H1 (cell line): ENCODE data around the gene MYO9A. TPM values are rescaled to one million over a fixed set of nuclear protein-coding genes. Genes with fewer than 3 reads are reported as not detected.

ENCODE experiments used
- CTCF ChIA-PET: fragments of 300-600 bp; sonication (Branson Sonifier 250); formaldehyde crosslinking; loops from one replicate; lab custom pipeline; 2021; ENCODE audit not compliant: partially characterized antibody; lab: Charles Lee
- POLR2A ChIA-PET: fragments of 300-600 bp; sonication (Branson Sonifier 250); formaldehyde crosslinking; loops from one replicate; lab custom pipeline; 2021; ENCODE audit warnings: inconsistent platforms; ENCODE audit not compliant: partially characterized antibody; lab: Charles Lee
- DNase-seq, 2 experiments: peaks; one replicate each; pipeline versions ENCODE4 v3.0.0 to v3.0.0-alpha.2; 2010 to 2022; ENCODE audit warnings: low spot score in 2 of 2, low read depth in 1 of 2, mixed read lengths in 1 of 2
- FAIRE-seq: peaks from 2 replicates; lab custom pipeline; 2011; peaks lifted over from hg19 to GRCh38; lab: Jason Lieb, UNC
- H2AFZ ChIP-seq: 2 replicates; pipeline ENCODE4 v1.8.1; 2012; ENCODE audit warnings: low read length, inconsistent platforms
- H2AK5ac ChIP-seq: 2 replicates; pipeline ENCODE4 v1.6.1; 2013; ENCODE audit warnings: low read depth, low read length
- H2BK120ac ChIP-seq: replicated peaks from 2 replicates; pipeline ENCODE3; 2013; ENCODE audit warnings: low read depth, low read length, inconsistent platforms
- H2BK12ac ChIP-seq: 2 replicates; pipeline ENCODE4 v1.6.1; 2013; ENCODE audit warnings: low read depth, low read length
- H2BK15ac ChIP-seq: 2 replicates; pipeline ENCODE4 v1.6.1; 2013; ENCODE audit warnings: low read length
- H2BK20ac ChIP-seq: 2 replicates; pipeline ENCODE4 v1.6.1; 2013; ENCODE audit warnings: low read length
- H2BK5ac ChIP-seq: 2 replicates; pipeline ENCODE4 v1.6.1; 2013; ENCODE audit warnings: low read depth, low read length
- H3K14ac ChIP-seq: 2 replicates; pipeline ENCODE4 v1.6.1; 2013; ENCODE audit warnings: inconsistent platforms; ENCODE audit not compliant: insufficient read length
- H3K18ac ChIP-seq: 2 replicates; pipeline ENCODE4 v1.6.1; 2013; ENCODE audit warnings: low read length; ENCODE audit errors: extremely low read depth
- H3K23ac ChIP-seq: 2 replicates; pipeline ENCODE4 v1.6.1; 2013; ENCODE audit warnings: inconsistent platforms; ENCODE audit not compliant: insufficient read length
- H3K23me2 ChIP-seq: 2 replicates; pipeline ENCODE4 v1.6.1; 2013; ENCODE audit warnings: low read depth, low read length
- H3K27ac ChIP-seq: 2 replicates; pipeline ENCODE4 v1.6.1; 2011; ENCODE audit warnings: low read depth, low read length, inconsistent platforms
- H3K27me3 ChIP-seq, 4 experiments: replicated peaks in 1 of 4; 1 replicate in 1 of 4; 2 replicates in 3 of 4; pipeline versions ENCODE4 v1.6.1 to v1.8.1; 2011 to 2013; ENCODE audit warnings: low read length in 3 of 4, mild to moderate bottlenecking in 3 of 4, inconsistent platforms in 2 of 4, mixed read lengths in 2 of 4, moderate library complexity in 1 of 4; ENCODE audit not compliant: control insufficient read depth in 3 of 4, insufficient read depth in 3 of 4; ENCODE audit errors: extremely low read depth in 1 of 4
- H3K36me3 ChIP-seq, 4 experiments: 2 replicates each; pipeline versions ENCODE4 v1.6.1 to v1.8.1; 2011 to 2013; ENCODE audit warnings: mild to moderate bottlenecking in 4 of 4, low read length in 3 of 4, moderate library complexity in 2 of 4, control low read depth in 1 of 4, inconsistent platforms in 1 of 4; ENCODE audit not compliant: insufficient read depth in 4 of 4, control insufficient read depth in 2 of 4
- H3K4ac ChIP-seq: replicated peaks from 2 replicates; pipeline ENCODE3; 2013; ENCODE audit warnings: low read length, low read depth, mixed read lengths, inconsistent platforms; ENCODE audit not compliant: insufficient read length
- H3K4me1 ChIP-seq, 4 experiments: replicated peaks in 1 of 4; 1 replicate in 1 of 4; 2 replicates in 3 of 4; pipeline versions ENCODE4 v1.6.1 to v1.8.1; 2011 to 2013; ENCODE audit warnings: low read length in 3 of 4, inconsistent platforms in 2 of 4, mixed read lengths in 1 of 4; ENCODE audit not compliant: insufficient read depth in 4 of 4, control insufficient read depth in 3 of 4
- H3K4me2 ChIP-seq, 2 experiments: 2 replicates each; pipeline versions ENCODE4 v1.6.1 to v1.8.1; 2011 to 2013; ENCODE audit warnings: low read depth in 2 of 2, low read length in 2 of 2, control low read depth in 1 of 2, inconsistent platforms in 1 of 2, mild to moderate bottlenecking in 1 of 2; ENCODE audit not compliant: insufficient read depth in 1 of 2
- H3K4me3 ChIP-seq, 4 experiments: fragments of 200-600, 300-600 bp in 1 of 4; sonication (generic), shearing (Covaris generic), sonication (Bioruptor Twin) in 1 of 4; 2 replicates each; pipeline versions ENCODE4 v1.5.1 to v1.8.1; 2011 to 2016; ENCODE audit warnings: low read length in 4 of 4, low read depth in 3 of 4, control low read depth in 2 of 4, inconsistent platforms in 2 of 4, mild to moderate bottlenecking in 2 of 4, mixed read lengths in 1 of 4, moderate library complexity in 1 of 4; ENCODE audit not compliant: insufficient read depth in 2 of 4; ENCODE audit errors: extremely low read depth in 1 of 4
- H3K56ac ChIP-seq: replicated peaks from 2 replicates; pipeline ENCODE3; 2013; ENCODE audit warnings: low read depth, mild to moderate bottlenecking, mixed read lengths, low read length, inconsistent platforms; ENCODE audit not compliant: insufficient read length
- H3K79me1 ChIP-seq: 2 replicates; pipeline ENCODE4 v1.6.1; 2013; ENCODE audit warnings: low read depth, low read length, control low read depth
- H3K79me2 ChIP-seq, 2 experiments: 2 replicates each; pipeline versions ENCODE4 v1.6.1 to v1.8.1; 2012 to 2013; ENCODE audit warnings: low read length in 2 of 2, mild to moderate bottlenecking in 2 of 2, inconsistent platforms in 1 of 2; ENCODE audit not compliant: insufficient read depth in 2 of 2, control insufficient read depth in 1 of 2
- H3K9ac ChIP-seq, 4 experiments: replicated peaks in 1 of 4; 1 replicate in 1 of 4; 2 replicates in 3 of 4; pipeline versions ENCODE4 v1.6.1 to v1.8.1; 2011 to 2013; ENCODE audit warnings: low read depth in 3 of 4, low read length in 3 of 4, control low read depth in 2 of 4, mild to moderate bottlenecking in 2 of 4, moderate library complexity in 2 of 4, inconsistent platforms in 1 of 4; ENCODE audit errors: extremely low read depth in 1 of 4
- H3K9me3 ChIP-seq, 2 experiments: 2 replicates each; pipeline versions ENCODE4 v1.6.1 to v1.8.1; 2012 to 2013; ENCODE audit warnings: mild to moderate bottlenecking in 2 of 2, moderate library complexity in 2 of 2, control low read depth in 1 of 2, inconsistent platforms in 1 of 2, low read depth in 1 of 2, low read length in 1 of 2, mixed read lengths in 1 of 2; ENCODE audit not compliant: insufficient read depth in 2 of 2
- H4K20me1 ChIP-seq, 2 experiments: replicated peaks in 1 of 2; 2 replicates each; pipeline versions ENCODE3 to v1.8.1; 2011 to 2013; ENCODE audit warnings: inconsistent platforms in 2 of 2, low read length in 2 of 2, mild to moderate bottlenecking in 1 of 2; ENCODE audit not compliant: insufficient read depth in 2 of 2, control insufficient read depth in 1 of 2
- H4K5ac ChIP-seq: 2 replicates; pipeline ENCODE4 v1.6.1; 2013; ENCODE audit warnings: low read length, low read depth, mixed read lengths, inconsistent platforms; ENCODE audit not compliant: insufficient read length
- H4K8ac ChIP-seq: 2 replicates; pipeline ENCODE4 v1.8.0; 2013; ENCODE audit warnings: mild to moderate bottlenecking, moderate library complexity, low read length, inconsistent platforms; ENCODE audit not compliant: insufficient read depth; ENCODE audit errors: extremely low read depth
- H4K91ac ChIP-seq: replicated peaks from 2 replicates; pipeline ENCODE3; 2013; ENCODE audit warnings: low read length, mixed read lengths, inconsistent platforms; ENCODE audit not compliant: insufficient read length
- E2F6 ChIP-seq: IDR thresholded peaks from 2 replicates; pipeline ENCODE4 v1.6.1; 2012; ENCODE audit warnings: inconsistent platforms
- KDM1A ChIP-seq: fragments of 200-600, 300-600 bp; sonication (generic); IDR thresholded peaks from 2 replicates; pipeline ENCODE4 v1.7.1; 2016; ENCODE audit warnings: mild to moderate bottlenecking, low read length, borderline replicate concordance
- KDM4A ChIP-seq: IDR thresholded peaks from one replicate; pipeline ENCODE4 v1.7.1; 2012; ENCODE audit warnings: low read depth, mild to moderate bottlenecking, moderate library complexity, low read length, inconsistent platforms; ENCODE audit not compliant: severe bottlenecking
- MAX ChIP-seq: IDR thresholded peaks from 2 replicates; pipeline ENCODE4 v1.6.1; 2012; ENCODE audit warnings: inconsistent platforms
- PHF8 ChIP-seq: fragments of 200-600 bp; sonication (generic); conservative IDR thresholded peaks from 2 replicates; pipeline ENCODE4 v1.7.1; 2012; ENCODE audit warnings: low read depth, mild to moderate bottlenecking, inconsistent platforms, low read length, moderate library complexity
- POLR2A ChIP-seq, 2 experiments: IDR thresholded peaks; 1 replicate in 1 of 2; 2 replicates in 1 of 2; pipeline ENCODE4 v1.6.1; 2011; ENCODE audit warnings: low read depth in 2 of 2, low read length in 2 of 2, mild to moderate bottlenecking in 2 of 2; ENCODE audit errors: control extremely low read depth in 1 of 2
- RXRA ChIP-seq: IDR thresholded peaks from 2 replicates; pipeline ENCODE4 v1.6.1; 2011; ENCODE audit warnings: low read depth, mild to moderate bottlenecking, low read length, moderate library complexity; ENCODE audit not compliant: insufficient read depth
- YY1 ChIP-seq: IDR thresholded peaks from 2 replicates; pipeline ENCODE4 v1.6.1; 2011; ENCODE audit warnings: low read depth, mild to moderate bottlenecking, low read length
- WGBS, 2 experiments: shearing (Covaris generic) in 1 of 2; methylation state at CpG; one replicate each; pipeline versions ENCODE4 v1.1.6 to v1.1.7; 2013 to 2015; ENCODE audit warnings: low lambda C conversion rate in 2 of 2, mixed read lengths in 2 of 2, inconsistent platforms in 1 of 2, low coverage in 1 of 2, missing lambda C conversion rate in 1 of 2; ENCODE audit not compliant: insufficient replicate concordance in 2 of 2, insufficient coverage in 1 of 2, insufficient read length in 1 of 2; ENCODE audit errors: extremely low coverage in 1 of 2, missing lambda C conversion rate in 1 of 2; 5-methylcytosine and 5-hydroxymethylcytosine counted together
- polyA plus RNA-seq, 7 experiments: library from polyadenylated mRNA; depleted of rRNA in 3 of 7; stranded (reverse) in 5 of 7; unstranded in 2 of 7; fragments of >200 nt in 5 of 7; fragments of 200-250 nt in 2 of 7; gene quantifications; 1 replicate in 5 of 7; 2 replicates in 1 of 7; 4 replicates in 1 of 7; pipeline versions ENCODE4 v1.2.1 to v1.2.3, GENCODE V29; 2011 to 2013; ENCODE audit warnings: missing spikeins in 2 of 7, mixed read lengths in 2 of 7
- total RNA-seq: library from RNA; stranded (reverse); fragmentation: NEBNext Ultra II Directional; extraction: Animal tissue kit (Norgen Biotek cat#: 25700); gene quantifications from 2 replicates; pipeline ENCODE4 v1.2.1, GENCODE V29; 2021

Gene MYO9A
- total and polyA plus RNA-seq, 2 of the 8 experiments (the other 6 are each of a cell fraction or from before 2014, with no cell fraction given) = 3.9 to 26.0 TPM

GRCh38 chr15:71773206-71773859 is 344.6 kb downstream of the MYO9A start:
- no peak overlapping the region for H2BK12ac ChIP-seq
- no peak overlapping the region for H2BK5ac ChIP-seq
- H3K27ac ChIP-seq = no peak overlapping the region
- H3K79me2 ChIP-seq = no peaks in the 10 kb centered on the region
- H3K23me2 ChIP-seq = no peaks in the 10 kb centered on the region
- H3K9me3 ChIP-seq = no peaks in the 10 kb centered on the region
- H2AFZ ChIP-seq = no peak overlapping the region
- H4K8ac ChIP-seq = no peak overlapping the region
- no peak overlapping the region for H3K4me2 ChIP-seq
- no peak overlapping the region for H3K14ac ChIP-seq
- H2AK5ac ChIP-seq = no peak overlapping the region
- H3K79me1 ChIP-seq = no peaks in the 10 kb centered on the region
- no peak overlapping the region for H3K23ac ChIP-seq
- FAIRE-seq (no peak), DNase-seq (no peak)
- no peaks in the 10 kb centered on the region for H4K20me1 ChIP-seq
- no peak overlapping the region for H3K4me3 ChIP-seq
- H3K27me3 ChIP-seq = no peaks in the 10 kb centered on the region
- no peak overlapping the region for H4K91ac ChIP-seq
- H3K4me1 ChIP-seq = no peaks in the 10 kb centered on the region; a peak in 1 of 7 replicates
- 96% methylated on average over 1 of the region's 1 CpG; no CpG with 5 or more reads in 1 of the 2 experiments for WGBS, 2 experiments
- H3K4ac ChIP-seq = no peak overlapping the region
- H3K36me3 ChIP-seq = no peaks in the 10 kb centered on the region
- CTCF ChIA-PET = interaction anchor here (1.5 to 4.4 kb wide), 6 partner anchors 7 to 29 kb away, joined by 4 to 28 read pairs (median 14); no protein-coding TSS in a partner anchor
- no peak overlapping the region for H4K5ac ChIP-seq
- no peak overlapping the region for H3K56ac ChIP-seq
- H3K18ac ChIP-seq = no peak overlapping the region
- POLR2A ChIA-PET = no interaction called here
- no peak overlapping the region for H2BK20ac ChIP-seq
- H2BK120ac ChIP-seq = no peak overlapping the region
- no peak overlapping the region for H2BK15ac ChIP-seq
- H3K9ac ChIP-seq = no peak overlapping the region
- no peak for TF ChIP-seq YY1
- TF ChIP-seq E2F6 = no peak
- no peak for TF ChIP-seq MAX
- no peak for TF ChIP-seq PHF8
- TF ChIP-seq KDM4A = no peak
- no peak for TF ChIP-seq POLR2A (IDR thresholded peaks at IDR 0.05; ENCODE audit: control extremely low read depth in 1 of 2, low read depth in 2 of 2, low read length in 2 of 2)
- TF ChIP-seq KDM1A = no peak
- no peak for TF ChIP-seq RXRA
